Panc1 (cell line): ENCODE data around the gene LDB3.

Source experiments
- CTCF ChIP-seq: fragments of 450-650 bp; IDR thresholded peaks from 2 replicates; pipeline ENCODE4 v1.5.1; 2017; ENCODE audit warnings: mild to moderate bottlenecking
- POLR2AphosphoS5 ChIP-seq: IDR thresholded peaks from 2 replicates; pipeline ENCODE4 v1.6.1; 2012; ENCODE audit warnings: mild to moderate bottlenecking, low read depth, low read length, moderate library complexity
- REST ChIP-seq, 2 experiments: IDR thresholded peaks; 2 replicates each; pipeline ENCODE4 v1.6.1; 2011 to 2012; ENCODE audit warnings: low read depth in 2 of 2, control low read depth in 1 of 2, low read length in 1 of 2, mild to moderate bottlenecking in 1 of 2, moderate library complexity in 1 of 2; ENCODE audit not compliant: insufficient read depth in 1 of 2
- TCF7L2 ChIP-seq: IDR thresholded peaks from 2 replicates; pipeline ENCODE4 v1.6.1; 2011; ENCODE audit warnings: mild to moderate bottlenecking, low read depth, low read length, inconsistent platforms

GRCh38 chr10:86775870-86776180, 107.5 kb downstream of the LDB3 start:
- TF ChIP-seq CTCF (no peak), POLR2AphosphoS5 (no peak), TCF7L2 (no peak), REST (IDR thresholded peaks at IDR 0.05; ENCODE audit: insufficient read depth in 1 of 2, low read depth in 2 of 2, low read length in 1 of 2) (no peak)
